ENCODE measurements around the gene TBCK. TPM values are rescaled to one million over a fixed set of nuclear protein-coding genes. Genes with fewer than 3 reads are reported as not detected.
"Not testable (repeated sequence)": the region's sequence is repeated elsewhere in the genome, so short reads cannot be mapped to it uniquely, and the experiment has no call there.

TBCK gene
- total RNA-seq, 1 donor, result 27.7 TPM

- no peak for DNase-seq (ENCODE audit: low read depth in 2 of 3, low spot score in 2 of 3)
These were observed 179.2 kb downstream of the TBCK start for GRCh38 chr4:106136777-106137331.

- no peak for DNase-seq (ENCODE audit: low read depth in 2 of 3, low spot score in 2 of 3)
These were observed 184.0 kb downstream of the TBCK start for GRCh38 chr4:106132045-106132444.

- DNase-seq (ENCODE audit: low read depth in 2 of 3, low spot score in 2 of 3), result no peak
These were observed 189.9 kb downstream of the TBCK start for GRCh38 chr4:106126062-106126461.

- DNase-seq (ENCODE audit: low read depth in 2 of 3, low spot score in 2 of 3), result not testable (repeated sequence)
These were observed 196.0 kb downstream of the TBCK start for GRCh38 chr4:106119949-106120555.

GRCh38 chr4:106116025-106116424, 200.0 kb downstream of the TBCK start:
- DNase-seq (ENCODE audit: low read depth in 2 of 3, low spot score in 2 of 3), result no peak

- no peak for DNase-seq (ENCODE audit: low read depth in 2 of 3, low spot score in 2 of 3)
These were observed 201.7 kb downstream of the TBCK start for GRCh38 chr4:106114270-106114669.

GRCh38 chr4:106111778-106112469, 204.1 kb downstream of the TBCK start:
- DNase-seq (ENCODE audit: low read depth in 2 of 3, low spot score in 2 of 3), result not testable (repeated sequence)

- no peak for DNase-seq (ENCODE audit: low read depth in 2 of 3, low spot score in 2 of 3)
These were observed 206.1 kb downstream of the TBCK start for GRCh38 chr4:106109929-106110328.

GRCh38 chr4:106105697-106106096, 210.3 kb downstream of the TBCK start:
- no peak for DNase-seq (ENCODE audit: low read depth in 2 of 3, low spot score in 2 of 3)

- DNase-seq (ENCODE audit: low read depth in 2 of 3, low spot score in 2 of 3), result no peak
These were observed 211.7 kb downstream of the TBCK start for GRCh38 chr4:106104276-106104675.

- no peak for DNase-seq (ENCODE audit: low read depth in 2 of 3, low spot score in 2 of 3)
These were observed 219.6 kb downstream of the TBCK start for GRCh38 chr4:106096454-106096853.

- DNase-seq (ENCODE audit: low read depth in 2 of 3, low spot score in 2 of 3), result no peak
These were observed 220.6 kb downstream of the TBCK start for GRCh38 chr4:106095408-106095807.

- DNase-seq (ENCODE audit: low read depth in 2 of 3, low spot score in 2 of 3), result no peak
These were observed 223.5 kb downstream of the TBCK start for GRCh38 chr4:106092361-106093040.

GRCh38 chr4:106090826-106091225, 225.2 kb downstream of the TBCK start:
- DNase-seq (ENCODE audit: low read depth in 2 of 3, low spot score in 2 of 3), result no peak

- no peak for DNase-seq (ENCODE audit: low read depth in 2 of 3, low spot score in 2 of 3)
These were observed 232.9 kb downstream of the TBCK start for GRCh38 chr4:106083065-106083464.

- DNase-seq (ENCODE audit: low read depth in 2 of 3, low spot score in 2 of 3), result no peak
These were observed 235.6 kb downstream of the TBCK start for GRCh38 chr4:106080376-106080775.

GRCh38 chr4:106079616-106080015, 236.4 kb downstream of the TBCK start:
- DNase-seq (ENCODE audit: low read depth in 2 of 3, low spot score in 2 of 3), result no peak

- DNase-seq (ENCODE audit: low read depth in 2 of 3, low spot score in 2 of 3), result no peak
These were observed 251.0 kb downstream of the TBCK start for GRCh38 chr4:106065018-106065417.

GRCh38 chr4:106063009-106063408, 253.0 kb downstream of the TBCK start:
- DNase-seq (ENCODE audit: low read depth in 2 of 3, low spot score in 2 of 3), result no peak

GRCh38 chr4:106062452-106062875, 253.5 kb downstream of the TBCK start:
- DNase-seq (ENCODE audit: low read depth in 2 of 3, low spot score in 2 of 3), result no peak

GRCh38 chr4:106058921-106059320, 257.1 kb downstream of the TBCK start:
- DNase-seq (ENCODE audit: low read depth in 2 of 3, low spot score in 2 of 3), result no peak

- DNase-seq (ENCODE audit: low read depth in 2 of 3, low spot score in 2 of 3), result no peak
These were observed 259.1 kb downstream of the TBCK start for GRCh38 chr4:106056914-106057313.
